B cell (primary cell): Measurements from ENCODE around the gene ZIC5. TPM values are rescaled to one million over a fixed set of nuclear protein-coding genes. Genes with fewer than 3 reads are reported as not detected.
A peak's percentile ranks its signal among the peaks of the same experiment; 100 is the strongest.

Experiments used
- ATAC-seq: fragments of 200-7000 bp; cut with Tn5 transposase; one replicate; pipeline ENCODE4 v1.10.0; 2021; ENCODE audit warnings: low read depth, mild to moderate bottlenecking, moderate number of reproducible peaks, moderate library complexity
- CTCF ChIA-PET: fragments of 350-600 bp; sonication (Branson Sonifier 250); formaldehyde crosslinking; loops from one replicate; lab custom pipeline; 2021; ENCODE audit warnings: antibody characterized with exemption, inconsistent platforms; lab: Charles Lee
- POLR2A ChIA-PET: fragments of 350-600 bp; sonication (Branson Sonifier 250); formaldehyde crosslinking; loops from one replicate; lab custom pipeline; 2021; ENCODE audit warnings: antibody characterized with exemption; lab: Charles Lee
- DNase-seq: peaks from one replicate; pipeline ENCODE4 v3.0.0; 2013
- H2AFZ ChIP-seq: 2 replicates; pipeline ENCODE4 v1.6.1; 2012; ENCODE audit warnings: mild to moderate bottlenecking, low read depth, low read length; ENCODE audit not compliant: insufficient read depth, poor library complexity, severe bottlenecking
- H3K27ac ChIP-seq, 2 donors: 1 replicate in 1 of 2; 2 replicates in 1 of 2; pipeline ENCODE4 v1.5.1; 2012 to 2013; ENCODE audit warnings: low read length in 2 of 2, mild to moderate bottlenecking in 2 of 2, moderate library complexity in 1 of 2
- H3K27me3 ChIP-seq, 4 experiments: fragments of 200-600 bp in 1 of 4; sonication (generic) in 1 of 4; replicated peaks in 1 of 4; 1 replicate in 2 of 4; 2 replicates in 2 of 4; pipeline versions ENCODE4 v1.6.1 to v1.7.0; 2013 to 2016; ENCODE audit warnings: low read length in 3 of 4, mild to moderate bottlenecking in 2 of 4, mixed read lengths in 1 of 4, moderate library complexity in 1 of 4; ENCODE audit not compliant: insufficient read depth in 4 of 4, control insufficient read depth in 3 of 4; ENCODE audit errors: control extremely low read depth in 1 of 4
- H3K36me3 ChIP-seq, 2 experiments: replicated peaks in 1 of 2; 1 replicate in 1 of 2; 2 replicates in 1 of 2; pipeline versions ENCODE4 v1.6.1 to v1.7.1; 2013; ENCODE audit warnings: low read length in 1 of 2; ENCODE audit not compliant: insufficient read depth in 2 of 2, control insufficient read depth in 1 of 2; ENCODE audit errors: control extremely low read depth in 1 of 2, extremely low read depth in 1 of 2
- H3K4me1 ChIP-seq, 2 donors: fragments of 200-600 bp in 1 of 2; sonication (generic) in 1 of 2; 1 replicate in 1 of 2; 2 replicates in 1 of 2; pipeline versions ENCODE4 v1.5.1 to v1.6.1; 2013 to 2017; ENCODE audit warnings: low read length in 2 of 2; ENCODE audit not compliant: control insufficient read depth in 2 of 2, insufficient read depth in 2 of 2
- H3K4me2 ChIP-seq: replicated peaks from 2 replicates; pipeline ENCODE3; 2012; ENCODE audit warnings: mild to moderate bottlenecking, low read depth, low read length; ENCODE audit not compliant: poor library complexity, severe bottlenecking
- H3K4me3 ChIP-seq, 5 experiments: fragments of 200-600 bp in 1 of 5; sonication (generic) in 1 of 5; 1 replicate in 3 of 5; 2 replicates in 2 of 5; pipeline versions ENCODE4 v1.5.1 to v1.7.0; 2011 to 2016; ENCODE audit warnings: low read length in 4 of 5, mild to moderate bottlenecking in 4 of 5, low read depth in 2 of 5, control low read depth in 1 of 5, moderate library complexity in 1 of 5; ENCODE audit not compliant: insufficient read depth in 1 of 5; ENCODE audit errors: control extremely low read depth in 1 of 5, extremely low read depth in 1 of 5
- H3K79me2 ChIP-seq: fragments of 200-600 bp; sonication (generic); one replicate; pipeline ENCODE4 v1.6.0; 2016; ENCODE audit warnings: low read length; ENCODE audit not compliant: control insufficient read depth, insufficient read depth
- H3K9ac ChIP-seq: fragments of 200-600 bp; sonication (generic); 2 replicates; pipeline ENCODE4 v1.6.1; 2017; ENCODE audit warnings: mild to moderate bottlenecking, low read length, moderate library complexity
- H3K9me3 ChIP-seq, 3 donors: one replicate each; pipeline versions ENCODE4 v1.6.1 to v1.7.1; 2013; ENCODE audit warnings: low read length in 2 of 3; ENCODE audit not compliant: control insufficient read depth in 2 of 3, insufficient read depth in 1 of 3; ENCODE audit errors: control extremely low read depth in 1 of 3
- H4K20me1 ChIP-seq: 2 replicates; pipeline ENCODE4 v1.6.0; 2012; ENCODE audit warnings: mild to moderate bottlenecking, low read length; ENCODE audit not compliant: insufficient read depth, control insufficient read depth, poor library complexity, severe bottlenecking
- H3K27ac Mint-ChIP-seq: one replicate; pipeline ENCODE4 v1.8.0; 2021; ENCODE audit warnings: mixed read lengths
- H3K27me3 Mint-ChIP-seq: one replicate; pipeline ENCODE4 v1.8.0; 2021; ENCODE audit warnings: mixed read lengths
- H3K4me1 Mint-ChIP-seq: one replicate; pipeline ENCODE4 v1.8.0; 2021; ENCODE audit warnings: mixed read lengths
- H3K4me3 Mint-ChIP-seq: one replicate; pipeline ENCODE4 v1.8.0; 2021; ENCODE audit warnings: mixed read lengths
- H3K9me3 Mint-ChIP-seq: one replicate; pipeline ENCODE4 v1.8.0; 2022; ENCODE audit warnings: mixed read lengths; ENCODE audit not compliant: insufficient read depth
- CTCF ChIP-seq: fragments of 200-600 bp; IDR thresholded peaks from one replicate; pipeline ENCODE4 v1.8.0; 2022; ENCODE audit warnings: antibody characterized with exemption, mild to moderate bottlenecking
- EZH2 ChIP-seq: IDR thresholded peaks from 2 replicates; pipeline ENCODE4 v1.6.1; 2012; ENCODE audit warnings: borderline replicate concordance, low read depth, mild to moderate bottlenecking, moderate library complexity, low read length; ENCODE audit not compliant: insufficient read depth, poor library complexity, severe bottlenecking
- WGBS: methylation state at CpG from one replicate; pipeline ENCODE4 v1.1.5; 2013; ENCODE audit warnings: missing lambda C conversion rate; ENCODE audit not compliant: insufficient coverage; 5-methylcytosine and 5-hydroxymethylcytosine counted together
- intact Hi-C: fragments of 100-400 bp; cut with micrococcal nuclease; formaldehyde crosslinking; loops from one replicate; pipeline ENCODE4 v1.10.0; 2022
- polyA plus RNA-seq: library from polyadenylated mRNA; depleted of rRNA; stranded (reverse); fragments of >200 nt; gene quantifications from 2 replicates; pipeline ENCODE4 v1.2.3, GENCODE V29; 2012
- total RNA-seq, 2 donors: library from RNA; stranded (reverse); fragments of 120-200 nt in 1 of 2; gene quantifications; 1 replicate in 1 of 2; 2 replicates in 1 of 2; pipeline versions ENCODE4 v1.2.3 to v1.2.4, GENCODE V29; 2013 to 2022

Gene ZIC5
- total and polyA plus RNA-seq, 2 donors (not counting 1 experiment from before 2014, with no cell fraction given), result not detected

DNA sequence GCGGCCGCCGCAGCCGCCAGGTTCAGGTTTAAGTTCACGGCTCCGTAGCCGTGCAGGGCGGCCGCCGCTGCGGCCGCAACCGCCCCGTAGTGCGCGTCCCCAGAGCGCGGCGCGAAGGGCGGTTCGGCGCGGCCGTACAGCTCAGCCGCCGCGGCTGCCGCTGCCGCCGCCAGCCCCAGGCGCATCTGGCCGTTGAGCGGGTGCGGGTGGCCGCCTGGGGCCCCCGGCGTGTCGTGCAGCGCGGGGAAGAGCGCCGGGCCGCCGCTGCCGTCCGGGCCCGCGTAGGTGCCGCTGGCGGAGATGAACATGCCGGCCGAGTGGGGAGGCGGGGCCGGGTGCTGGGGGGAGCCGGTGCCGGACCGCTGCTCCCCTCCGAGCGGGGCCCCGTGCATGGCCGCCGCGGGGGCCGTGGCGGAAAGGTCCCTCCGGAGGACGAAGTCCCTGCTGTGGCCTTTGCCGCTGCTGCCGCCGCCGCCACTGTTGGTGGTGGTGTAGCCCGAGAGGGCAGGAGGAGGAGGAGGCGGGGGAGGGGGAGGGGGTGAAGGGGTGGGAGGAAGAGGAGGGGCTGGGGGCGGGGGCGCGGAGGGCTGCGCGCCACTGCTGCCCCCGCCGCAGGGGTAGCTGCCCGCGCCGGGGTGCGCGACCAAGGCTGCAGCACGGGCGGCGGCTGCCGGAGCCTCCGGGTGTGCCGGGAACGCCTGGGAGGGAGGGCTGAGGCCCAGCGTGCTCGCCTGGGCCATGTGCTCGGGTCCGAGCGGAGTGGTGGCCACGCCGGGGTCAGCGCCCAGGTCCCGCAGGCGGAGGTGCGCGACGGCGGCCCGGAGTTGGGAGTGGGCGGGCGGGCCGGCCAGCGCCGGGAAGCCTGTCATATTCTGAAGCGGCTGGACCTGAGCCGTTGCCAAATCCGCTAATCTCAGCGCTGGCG lies 654 bp downstream of the ZIC5 start:
- WGBS, result 5% methylated on average over 103 of the region's 118 CpGs
- intact Hi-C loops, result loop anchor here (10.0 kb wide), 1 partner anchor 526 kb away; no protein-coding TSS in a partner anchor
- no peak overlapping the region for H2AFZ ChIP-seq
- ChIA-PET POLR2A (no interaction called here), CTCF (no interaction called here)
- H3K27ac Mint-ChIP-seq, result no peak overlapping the region
- peaks cover 20% of the 10 kb centered on the region for H3K4me1 Mint-ChIP-seq
- no peaks in the 10 kb centered on the region for H3K36me3 ChIP-seq
- H3K4me3 ChIP-seq, result peak overlapping the region in 1 of 5 experiments; percentile 46
- ATAC-seq (peak; percentile 31), DNase-seq (peak; percentile 54)
- H3K27ac ChIP-seq, result no peak overlapping the region
- H4K20me1 ChIP-seq, result no peaks in the 10 kb centered on the region
- no peaks in the 10 kb centered on the region for H3K79me2 ChIP-seq
- no peak overlapping the region for H3K9ac ChIP-seq
- H3K27me3 Mint-ChIP-seq, result peaks cover 64% of the 10 kb centered on the region
- H3K27me3 ChIP-seq, result peaks cover 0 to 85% (median 76%) of the 10 kb centered on the region in 4 experiments
- H3K9me3 Mint-ChIP-seq, result peaks cover 3% of the 10 kb centered on the region
- peak overlapping the region; percentile 50 for H3K4me3 Mint-ChIP-seq
- H3K4me1 ChIP-seq, result peaks cover 29 to 62% of the 10 kb centered on the region in 2 donors
- TF ChIP-seq CTCF (no peak), EZH2 (no peak)
- H3K4me2 ChIP-seq, result peak overlapping the region; percentile 79
- H3K9me3 ChIP-seq, result peaks cover 1 to 49% (median 33%) of the 10 kb centered on the region in 3 donors
